Keratinocyte (primary cell): Measurements from ENCODE around the gene BABAM2. TPM values are rescaled to one million over a fixed set of nuclear protein-coding genes. Genes with fewer than 3 reads are reported as not detected.

Source experiments
- DNase-seq: peaks from one replicate; pipeline ENCODE4 v3.0.0-alpha.2; 2011; ENCODE audit warnings: low read depth, missing footprints, low spot score
- FAIRE-seq: peaks from 2 replicates; lab custom pipeline; 2011; peaks lifted over from hg19 to GRCh38; lab: Jason Lieb, UNC
- H2AFZ ChIP-seq: 2 replicates; pipeline ENCODE4 v1.6.0; 2012; ENCODE audit warnings: low read length, control low read depth, inconsistent platforms; ENCODE audit not compliant: control insufficient read depth
- H3K27ac ChIP-seq: 2 replicates; pipeline ENCODE4 v1.5.1; 2011; ENCODE audit warnings: low read length; ENCODE audit not compliant: control insufficient read depth, insufficient read depth
- H3K27me3 ChIP-seq: 3 replicates; pipeline ENCODE4 v1.6.0; 2011; ENCODE audit warnings: low read length; ENCODE audit not compliant: control insufficient read depth, insufficient read depth; ENCODE audit errors: extremely low read depth
- H3K36me3 ChIP-seq, 2 experiments: 2 replicates in 1 of 2; 3 replicates in 1 of 2; pipeline ENCODE4 v1.5.1; 2011; ENCODE audit warnings: low read length in 2 of 2, mild to moderate bottlenecking in 1 of 2; ENCODE audit not compliant: control insufficient read depth in 2 of 2, insufficient read depth in 2 of 2; ENCODE audit errors: extremely low read depth in 1 of 2
- H3K4me1 ChIP-seq: 3 replicates; pipeline ENCODE4 v1.5.1; 2011; ENCODE audit warnings: low read length; ENCODE audit not compliant: control insufficient read depth, insufficient read depth; ENCODE audit errors: extremely low read depth
- H3K4me2 ChIP-seq: 3 replicates; pipeline ENCODE4 v1.6.0; 2011; ENCODE audit warnings: low read depth, low read length; ENCODE audit not compliant: control insufficient read depth, insufficient read depth; ENCODE audit errors: extremely low read depth
- H3K4me3 ChIP-seq, 3 experiments: fragments of 200-600 bp in 1 of 3; sonication (generic) in 1 of 3; 2 replicates in 2 of 3; 3 replicates in 1 of 3; pipeline ENCODE4 v1.5.1; 2011 to 2016; ENCODE audit warnings: low read length in 3 of 3, mild to moderate bottlenecking in 3 of 3, control low read depth in 2 of 3, inconsistent platforms in 1 of 3, low read depth in 1 of 3, mixed read lengths in 1 of 3, mixed run types in 1 of 3, moderate library complexity in 1 of 3; ENCODE audit not compliant: control insufficient read depth in 2 of 3, insufficient read depth in 2 of 3; ENCODE audit errors: extremely low read depth in 1 of 3
- H3K79me2 ChIP-seq: 2 replicates; pipeline ENCODE4 v1.6.0; 2012; ENCODE audit warnings: low read length; ENCODE audit not compliant: control insufficient read depth, insufficient read depth
- H3K9ac ChIP-seq: 3 replicates; pipeline ENCODE4 v1.6.0; 2011; ENCODE audit warnings: low read length; ENCODE audit not compliant: control insufficient read depth, insufficient read depth; ENCODE audit errors: extremely low read depth
- H3K9me1 ChIP-seq: 3 replicates; pipeline ENCODE4 v1.6.0; 2011; ENCODE audit warnings: low read length; ENCODE audit not compliant: control insufficient read depth, insufficient read depth; ENCODE audit errors: extremely low read depth
- H3K9me3 ChIP-seq: 2 replicates; pipeline ENCODE4 v1.5.1; 2012; ENCODE audit warnings: low read depth, low read length; ENCODE audit not compliant: control insufficient read depth
- H4K20me1 ChIP-seq: 3 replicates; pipeline ENCODE4 v1.6.0; 2011; ENCODE audit warnings: low read length; ENCODE audit not compliant: control insufficient read depth, insufficient read depth; ENCODE audit errors: extremely low read depth
- EZH2 ChIP-seq: IDR thresholded peaks from one replicate; pipeline ENCODE4 v1.6.1; 2012; ENCODE audit warnings: inconsistent platforms, mild to moderate bottlenecking, low read length, moderate library complexity
- dilution Hi-C: fragments of 300-500 bp; cut with MboI; formaldehyde crosslinking; loops from one replicate; pipeline ENCODE4 v1.7.0; 2020; ENCODE audit warnings: low sequenced_read_pairs; ENCODE audit not compliant: extremely low pct_ligation_motif_present
- polyA plus RNA-seq, 5 experiments: library from polyadenylated mRNA; depleted of rRNA in 3 of 5; stranded (reverse) in 3 of 5; stranded (forward) in 1 of 5; unstranded in 1 of 5; fragments of >200 nt; gene quantifications; 1 replicate in 1 of 5; 2 replicates in 3 of 5; 3 replicates in 1 of 5; pipeline versions ENCODE4 v1.2.1 to v1.2.3, GENCODE V29; 2011 to 2012; ENCODE audit warnings: missing spikeins in 2 of 5, low read depth in 1 of 5, low replicate concordance in 1 of 5
- TF ChIP-seq, protein P1 (sequence below), 3 experiments: IDR thresholded peaks in 1 of 3; conservative IDR thresholded peaks in 1 of 3; optimal IDR thresholded peaks in 1 of 3; 2 replicates in 2 of 3; 3 replicates in 1 of 3; pipeline versions ENCODE3 to v1.5.1; 2011; ENCODE audit warnings: low read length in 3 of 3, mild to moderate bottlenecking in 3 of 3, moderate library complexity in 2 of 3, control low read depth in 1 of 3, inconsistent platforms in 1 of 3; ENCODE audit not compliant: insufficient read depth in 2 of 3; ENCODE audit errors: extremely low read depth in 1 of 3

BABAM2 gene
- polyA plus RNA-seq, 1 donor (not counting 4 experiments of a cell fraction or from before 2014, with no cell fraction given) = 29.8 TPM

DNA sequence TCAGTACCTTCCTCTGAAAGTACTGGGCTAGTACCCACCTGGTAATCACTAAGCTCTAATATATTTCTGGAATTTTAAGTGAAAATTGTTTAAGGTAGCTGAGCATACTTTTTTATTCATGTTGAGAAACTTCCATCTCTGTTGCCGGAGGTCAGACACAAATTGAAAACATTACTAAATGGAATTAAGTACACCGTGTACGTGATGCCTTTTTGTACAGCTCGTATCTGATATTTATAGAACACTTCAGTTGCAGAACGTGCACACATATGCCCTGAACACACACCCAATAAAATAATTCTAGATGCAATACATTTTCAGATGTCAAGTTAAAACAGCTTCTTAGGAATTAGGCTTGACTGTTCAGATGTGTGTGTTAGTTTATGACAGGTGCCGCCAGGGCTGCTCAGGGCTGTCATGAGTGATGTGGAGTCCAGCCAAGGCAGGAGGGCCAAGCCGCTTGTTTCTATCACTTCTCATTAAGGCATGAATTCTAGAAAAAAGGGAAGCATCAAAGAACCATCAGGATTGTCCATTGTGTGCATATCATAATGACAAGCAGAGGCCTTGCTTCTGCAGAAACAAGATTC, 421.2 kb downstream of the BABAM2 start:
- H3K4me1 ChIP-seq = no peaks in the 10 kb centered on the region
- no peak overlapping the region for H3K4me3 ChIP-seq
- DNase-seq (no peak), FAIRE-seq (no peak)
- no peaks in the 10 kb centered on the region for H4K20me1 ChIP-seq
- no peaks in the 10 kb centered on the region for H3K9me1 ChIP-seq
- no peaks in the 10 kb centered on the region for H3K36me3 ChIP-seq
- dilution Hi-C loops = no loop called here
- no peak for TF ChIP-seq EZH2
- TF ChIP-seq, protein P1, sequence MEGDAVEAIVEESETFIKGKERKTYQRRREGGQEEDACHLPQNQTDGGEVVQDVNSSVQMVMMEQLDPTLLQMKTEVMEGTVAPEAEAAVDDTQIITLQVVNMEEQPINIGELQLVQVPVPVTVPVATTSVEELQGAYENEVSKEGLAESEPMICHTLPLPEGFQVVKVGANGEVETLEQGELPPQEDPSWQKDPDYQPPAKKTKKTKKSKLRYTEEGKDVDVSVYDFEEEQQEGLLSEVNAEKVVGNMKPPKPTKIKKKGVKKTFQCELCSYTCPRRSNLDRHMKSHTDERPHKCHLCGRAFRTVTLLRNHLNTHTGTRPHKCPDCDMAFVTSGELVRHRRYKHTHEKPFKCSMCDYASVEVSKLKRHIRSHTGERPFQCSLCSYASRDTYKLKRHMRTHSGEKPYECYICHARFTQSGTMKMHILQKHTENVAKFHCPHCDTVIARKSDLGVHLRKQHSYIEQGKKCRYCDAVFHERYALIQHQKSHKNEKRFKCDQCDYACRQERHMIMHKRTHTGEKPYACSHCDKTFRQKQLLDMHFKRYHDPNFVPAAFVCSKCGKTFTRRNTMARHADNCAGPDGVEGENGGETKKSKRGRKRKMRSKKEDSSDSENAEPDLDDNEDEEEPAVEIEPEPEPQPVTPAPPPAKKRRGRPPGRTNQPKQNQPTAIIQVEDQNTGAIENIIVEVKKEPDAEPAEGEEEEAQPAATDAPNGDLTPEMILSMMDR (optimal IDR thresholded peaks at IDR 0.05 in 1 of 3, IDR thresholded peaks at IDR 0.05 in 1 of 3, conservative IDR thresholded peaks at IDR 0.05 in 1 of 3; ENCODE audit: extremely low read depth in 1 of 3, insufficient read depth in 2 of 3, low read length in 3 of 3) = no peak
- H3K79me2 ChIP-seq = no peaks in the 10 kb centered on the region
- H3K4me2 ChIP-seq = no peak overlapping the region
- H3K9me3 ChIP-seq = no peaks in the 10 kb centered on the region
- no peaks in the 10 kb centered on the region for H3K27me3 ChIP-seq
- no peak overlapping the region for H3K9ac ChIP-seq
- H3K27ac ChIP-seq = no peak overlapping the region
- no peak overlapping the region for H2AFZ ChIP-seq

DNA sequence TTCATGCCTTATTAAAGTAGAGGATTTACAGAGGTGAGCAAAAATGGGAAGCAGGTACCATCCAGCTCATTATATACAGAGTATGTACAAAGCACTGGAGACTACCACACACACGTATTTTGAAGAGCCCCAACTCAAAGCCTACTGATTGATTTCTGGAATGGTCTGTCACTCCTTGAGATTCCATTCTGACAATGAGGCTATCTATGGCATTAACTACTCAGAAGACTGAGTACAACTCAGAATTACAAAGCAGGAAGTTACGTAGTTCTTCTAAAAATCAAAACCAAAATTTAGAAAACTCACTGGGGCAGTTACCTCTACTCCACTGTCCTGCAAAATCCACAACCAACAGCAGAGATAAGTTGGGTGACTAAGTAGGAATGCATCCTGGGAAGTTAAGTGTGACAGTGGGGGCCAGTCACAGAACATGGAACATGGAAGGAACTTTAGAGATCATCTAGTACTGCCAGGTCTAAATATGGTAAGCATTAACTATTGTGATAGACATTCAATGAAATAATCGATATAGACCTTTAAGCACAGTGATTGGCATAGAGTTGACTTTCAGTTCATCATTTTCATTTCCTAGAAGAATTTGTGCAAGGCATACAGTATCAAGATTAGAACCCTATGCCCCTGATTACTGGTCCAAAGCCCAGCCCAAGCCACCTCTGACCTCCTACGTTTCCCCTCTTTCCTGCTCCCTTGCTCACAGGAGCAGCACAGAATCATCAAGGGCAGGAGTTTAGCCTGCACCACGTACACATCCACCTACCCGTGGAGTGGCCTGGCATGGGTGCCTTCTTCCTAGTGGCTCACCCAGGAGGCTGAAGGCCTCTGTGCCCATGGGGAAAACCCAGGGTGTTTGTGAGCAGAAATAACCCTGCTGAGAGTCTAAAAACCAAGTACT, 422.0 kb downstream of the BABAM2 start:
- no peak for FAIRE-seq
- no peaks in the 10 kb centered on the region for H3K4me1 ChIP-seq
- TF ChIP-seq, protein P1 (optimal IDR thresholded peaks at IDR 0.05 in 1 of 3, IDR thresholded peaks at IDR 0.05 in 1 of 3, conservative IDR thresholded peaks at IDR 0.05 in 1 of 3; ENCODE audit: extremely low read depth in 1 of 3, insufficient read depth in 2 of 3, low read length in 3 of 3) = no peak
- TF ChIP-seq EZH2 = no peak
- dilution Hi-C loops = no loop called here
- H2AFZ ChIP-seq = no peak overlapping the region
- no peaks in the 10 kb centered on the region for H3K36me3 ChIP-seq
- no peak overlapping the region for H3K4me2 ChIP-seq
- no peak overlapping the region for H3K27ac ChIP-seq
- H4K20me1 ChIP-seq = no peaks in the 10 kb centered on the region
- H3K4me3 ChIP-seq = no peak overlapping the region
- no peak overlapping the region for H3K9ac ChIP-seq
- H3K9me1 ChIP-seq = no peaks in the 10 kb centered on the region
- H3K27me3 ChIP-seq = no peaks in the 10 kb centered on the region
- no peaks in the 10 kb centered on the region for H3K9me3 ChIP-seq
- DNase-seq = no peak
- H3K79me2 ChIP-seq = no peaks in the 10 kb centered on the region
